Astrocyte (in vitro differentiated cells and primary cell): Measurements from ENCODE around the gene ZFHX3.

Source experiments
- EZH2 ChIP-seq: IDR thresholded peaks from 2 replicates; pipeline ENCODE4 v1.6.1; 2012; ENCODE audit warnings: mild to moderate bottlenecking, low read length, inconsistent platforms; ENCODE audit not compliant: insufficient read depth
- TF ChIP-seq, protein P1 (sequence below): IDR thresholded peaks from 2 replicates; pipeline ENCODE4 v1.5.1; 2011; ENCODE audit warnings: low read depth, mild to moderate bottlenecking, inconsistent platforms, low read length, moderate library complexity; ENCODE audit not compliant: insufficient read depth

DNA sequence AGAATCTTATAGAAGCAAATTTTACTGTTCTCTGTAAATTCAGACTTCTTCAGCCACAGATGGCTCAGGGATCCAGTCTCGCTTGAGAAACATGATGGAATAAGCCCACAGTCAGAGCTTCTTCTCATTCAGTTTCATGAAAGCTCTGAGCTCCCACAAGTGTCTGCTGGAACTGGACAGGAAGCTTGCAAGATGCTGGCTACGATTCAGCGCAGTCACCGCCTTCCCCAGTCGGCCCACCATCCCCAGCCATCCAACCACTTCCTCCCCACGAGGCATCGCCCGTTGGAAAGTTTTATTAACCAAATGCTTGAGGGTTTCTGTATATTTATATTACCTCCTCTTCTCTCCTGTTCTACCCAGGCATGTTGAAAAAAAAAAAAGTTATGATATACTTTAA lies 171.7 kb downstream of the ZFHX3 start:
- TF ChIP-seq, protein P1, sequence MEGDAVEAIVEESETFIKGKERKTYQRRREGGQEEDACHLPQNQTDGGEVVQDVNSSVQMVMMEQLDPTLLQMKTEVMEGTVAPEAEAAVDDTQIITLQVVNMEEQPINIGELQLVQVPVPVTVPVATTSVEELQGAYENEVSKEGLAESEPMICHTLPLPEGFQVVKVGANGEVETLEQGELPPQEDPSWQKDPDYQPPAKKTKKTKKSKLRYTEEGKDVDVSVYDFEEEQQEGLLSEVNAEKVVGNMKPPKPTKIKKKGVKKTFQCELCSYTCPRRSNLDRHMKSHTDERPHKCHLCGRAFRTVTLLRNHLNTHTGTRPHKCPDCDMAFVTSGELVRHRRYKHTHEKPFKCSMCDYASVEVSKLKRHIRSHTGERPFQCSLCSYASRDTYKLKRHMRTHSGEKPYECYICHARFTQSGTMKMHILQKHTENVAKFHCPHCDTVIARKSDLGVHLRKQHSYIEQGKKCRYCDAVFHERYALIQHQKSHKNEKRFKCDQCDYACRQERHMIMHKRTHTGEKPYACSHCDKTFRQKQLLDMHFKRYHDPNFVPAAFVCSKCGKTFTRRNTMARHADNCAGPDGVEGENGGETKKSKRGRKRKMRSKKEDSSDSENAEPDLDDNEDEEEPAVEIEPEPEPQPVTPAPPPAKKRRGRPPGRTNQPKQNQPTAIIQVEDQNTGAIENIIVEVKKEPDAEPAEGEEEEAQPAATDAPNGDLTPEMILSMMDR: no peak
- no peak for TF ChIP-seq EZH2
